ENCODE results near the gene C5orf22. TPM values are rescaled to one million over a fixed set of nuclear protein-coding genes. Genes with fewer than 3 reads are reported as not detected.

Gene C5orf22
- total and polyA plus RNA-seq, 2 donors (not counting 1 experiment from before 2014, with no cell fraction given): 20.0 to 26.9 TPM

DNA sequence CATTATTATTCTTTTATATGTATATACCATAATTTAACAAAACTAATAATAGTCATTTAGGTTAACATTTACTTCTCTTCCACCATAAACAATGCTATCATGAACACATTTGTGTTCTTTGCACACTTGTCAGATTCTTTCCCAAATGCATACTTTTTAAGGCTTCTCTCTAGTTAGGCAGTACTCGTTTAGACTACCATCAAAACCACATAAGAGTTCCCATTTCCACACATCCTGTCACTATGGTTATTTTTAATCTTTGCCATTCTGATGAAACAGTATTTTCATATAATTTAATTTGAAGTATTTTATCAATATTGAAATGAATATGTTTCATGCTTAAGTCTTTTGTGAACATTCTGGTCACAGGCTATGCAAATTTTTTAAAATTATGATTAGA is 15.3 kb upstream of the C5orf22 start:
- no peaks in the 10 kb centered on the region for H3K27me3 ChIP-seq (ENCODE audit: control insufficient read depth, insufficient read depth, low read length)

GRCh38 chr5:31523041-31523440 is 9.1 kb upstream of the C5orf22 start:
- no peaks in the 10 kb centered on the region for H4K20me1 ChIP-seq (ENCODE audit: control insufficient read depth, extremely low read depth, insufficient read depth, low read length)
- peaks cover 9% of the 10 kb centered on the region for H3K36me3 ChIP-seq (ENCODE audit: control insufficient read depth, insufficient read depth, low read length)

More for the DNA sequence above, 15.3 kb upstream of the C5orf22 start:
- Histone ChIP-seq H3K9me3 (ENCODE audit: control insufficient read depth, insufficient read depth, low read depth, low read length) (no peaks in the 10 kb centered on the region), H3K9ac (ENCODE audit: insufficient read depth, low read length) (no peak overlapping the region), H3K27ac (ENCODE audit: insufficient read depth, low read length) (no peak overlapping the region), H3K4me3 (replicated peaks in 1 of 4; ENCODE audit: control extremely low read depth in 1 of 4, insufficient read depth in 1 of 4, low read depth in 3 of 4, low read length in 4 of 4) (no peak overlapping the region), H3K4me1 (ENCODE audit: control insufficient read depth, extremely low read depth, insufficient read depth, low read length) (no peaks in the 10 kb centered on the region), H4K20me1 (ENCODE audit: control insufficient read depth, extremely low read depth, insufficient read depth, low read length) (no peaks in the 10 kb centered on the region), H3K36me3 (ENCODE audit: control insufficient read depth, insufficient read depth, low read length) (peaks cover 11% of the 10 kb centered on the region), H2AFZ (ENCODE audit: low read length) (no peak overlapping the region), H3K79me2 (ENCODE audit: control insufficient read depth, insufficient read depth, low read length) (no peaks in the 10 kb centered on the region), H3K4me2 (ENCODE audit: extremely low read depth, insufficient read depth, low read length) (no peak overlapping the region)
- DNase-seq (ENCODE audit: low read depth in 2 of 2): no peak
- TF ChIP-seq, protein P1, sequence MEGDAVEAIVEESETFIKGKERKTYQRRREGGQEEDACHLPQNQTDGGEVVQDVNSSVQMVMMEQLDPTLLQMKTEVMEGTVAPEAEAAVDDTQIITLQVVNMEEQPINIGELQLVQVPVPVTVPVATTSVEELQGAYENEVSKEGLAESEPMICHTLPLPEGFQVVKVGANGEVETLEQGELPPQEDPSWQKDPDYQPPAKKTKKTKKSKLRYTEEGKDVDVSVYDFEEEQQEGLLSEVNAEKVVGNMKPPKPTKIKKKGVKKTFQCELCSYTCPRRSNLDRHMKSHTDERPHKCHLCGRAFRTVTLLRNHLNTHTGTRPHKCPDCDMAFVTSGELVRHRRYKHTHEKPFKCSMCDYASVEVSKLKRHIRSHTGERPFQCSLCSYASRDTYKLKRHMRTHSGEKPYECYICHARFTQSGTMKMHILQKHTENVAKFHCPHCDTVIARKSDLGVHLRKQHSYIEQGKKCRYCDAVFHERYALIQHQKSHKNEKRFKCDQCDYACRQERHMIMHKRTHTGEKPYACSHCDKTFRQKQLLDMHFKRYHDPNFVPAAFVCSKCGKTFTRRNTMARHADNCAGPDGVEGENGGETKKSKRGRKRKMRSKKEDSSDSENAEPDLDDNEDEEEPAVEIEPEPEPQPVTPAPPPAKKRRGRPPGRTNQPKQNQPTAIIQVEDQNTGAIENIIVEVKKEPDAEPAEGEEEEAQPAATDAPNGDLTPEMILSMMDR (conservative IDR thresholded peaks at IDR 0.05 in 1 of 2, IDR thresholded peaks at IDR 0.05 in 1 of 2; ENCODE audit: low read depth in 1 of 2, low read length in 2 of 2): no peak
- TF ChIP-seq EZH2 (IDR thresholded peaks at IDR 0.05; ENCODE audit: low read length, missing control alignments): no peak

DNA sequence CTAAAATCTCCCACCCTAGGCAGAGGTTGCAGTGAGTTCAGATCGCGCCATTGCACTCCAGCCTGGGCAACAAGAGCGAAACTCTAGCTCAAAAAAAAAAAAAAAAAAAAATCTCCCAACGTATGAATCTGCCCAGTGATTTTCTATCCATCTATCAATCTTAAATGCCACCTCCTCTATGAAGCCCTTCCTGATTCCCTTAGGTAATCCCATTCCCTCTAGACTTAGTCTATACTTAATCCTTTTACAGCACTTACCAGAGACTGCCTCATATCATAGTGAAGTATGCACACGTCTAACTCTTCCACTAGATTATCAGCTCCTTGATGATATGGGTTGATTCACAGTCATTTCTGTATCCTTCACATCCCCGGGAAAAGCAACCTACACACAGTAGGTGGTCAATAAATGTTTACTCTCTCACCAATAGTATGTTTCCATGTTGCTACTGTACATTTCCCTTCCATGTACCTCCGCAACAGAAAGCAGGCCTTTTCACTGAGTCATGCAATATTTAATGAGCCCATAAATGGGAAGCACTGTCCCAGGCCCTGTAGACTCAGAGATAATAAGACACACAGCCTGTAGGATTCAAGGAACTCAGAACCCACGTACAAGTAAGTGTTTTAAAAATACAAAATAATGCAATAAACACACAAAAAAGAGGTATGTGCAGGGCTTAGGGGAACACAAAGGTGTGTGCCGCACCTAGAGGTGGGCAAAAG is 1.4 kb upstream of the C5orf22 start:
- Histone ChIP-seq H3K9ac (ENCODE audit: insufficient read depth, low read length) (no peak overlapping the region), H3K4me3 (replicated peaks in 1 of 4; ENCODE audit: control extremely low read depth in 1 of 4, insufficient read depth in 1 of 4, low read depth in 3 of 4, low read length in 4 of 4) (peak overlapping the region; percentile 74 to 96 (median 88)), H3K36me3 (ENCODE audit: control insufficient read depth, insufficient read depth, low read length) (peaks cover 13% of the 10 kb centered on the region), H2AFZ (ENCODE audit: low read length) (no peak overlapping the region), H3K4me1 (ENCODE audit: control insufficient read depth, extremely low read depth, insufficient read depth, low read length) (peaks cover 7% of the 10 kb centered on the region), H3K4me2 (ENCODE audit: extremely low read depth, insufficient read depth, low read length) (peak overlapping the region; percentile 89), H3K27ac (ENCODE audit: insufficient read depth, low read length) (peak overlapping the region; percentile 84), H4K20me1 (ENCODE audit: control insufficient read depth, extremely low read depth, insufficient read depth, low read length) (no peaks in the 10 kb centered on the region), H3K27me3 (ENCODE audit: control insufficient read depth, insufficient read depth, low read length) (no peaks in the 10 kb centered on the region), H3K9me3 (ENCODE audit: control insufficient read depth, insufficient read depth, low read depth, low read length) (no peaks in the 10 kb centered on the region), H3K79me2 (ENCODE audit: control insufficient read depth, insufficient read depth, low read length) (peaks cover 32% of the 10 kb centered on the region)
- DNase-seq (ENCODE audit: low read depth in 2 of 2): peak in 1 of 2 donors; percentile 25
- TF ChIP-seq EZH2 (IDR thresholded peaks at IDR 0.05; ENCODE audit: low read length, missing control alignments): no peak
- TF ChIP-seq, protein P1 (conservative IDR thresholded peaks at IDR 0.05 in 1 of 2, IDR thresholded peaks at IDR 0.05 in 1 of 2; ENCODE audit: low read depth in 1 of 2, low read length in 2 of 2): no peak

More at GRCh38 chr5:31523041-31523440, 9.1 kb upstream of the C5orf22 start:
- TF ChIP-seq, protein P1 (conservative IDR thresholded peaks at IDR 0.05 in 1 of 2, IDR thresholded peaks at IDR 0.05 in 1 of 2; ENCODE audit: low read depth in 1 of 2, low read length in 2 of 2): no peak
- no peak for TF ChIP-seq EZH2 (IDR thresholded peaks at IDR 0.05; ENCODE audit: low read length, missing control alignments)
- Histone ChIP-seq H3K27me3 (ENCODE audit: control insufficient read depth, insufficient read depth, low read length) (no peaks in the 10 kb centered on the region), H2AFZ (ENCODE audit: low read length) (no peak overlapping the region), H3K79me2 (ENCODE audit: control insufficient read depth, insufficient read depth, low read length) (peaks cover 2% of the 10 kb centered on the region), H3K9ac (ENCODE audit: insufficient read depth, low read length) (no peak overlapping the region), H3K4me1 (ENCODE audit: control insufficient read depth, extremely low read depth, insufficient read depth, low read length) (no peaks in the 10 kb centered on the region), H3K4me3 (replicated peaks in 1 of 4; ENCODE audit: control extremely low read depth in 1 of 4, insufficient read depth in 1 of 4, low read depth in 3 of 4, low read length in 4 of 4) (no peak overlapping the region), H3K9me3 (ENCODE audit: control insufficient read depth, insufficient read depth, low read depth, low read length) (no peaks in the 10 kb centered on the region), H3K4me2 (ENCODE audit: extremely low read depth, insufficient read depth, low read length) (no peak overlapping the region), H3K27ac (ENCODE audit: insufficient read depth, low read length) (no peak overlapping the region)
- DNase-seq (ENCODE audit: low read depth in 2 of 2): no peak
